Activated T-cell treated with anti-CD3 and anti-CD28 coated beads, Interleukin-2, amount 50 U/mL, for 4 hours (primary cell): ENCODE measurements around the gene PDE10A. TPM values are rescaled to one million over a fixed set of nuclear protein-coding genes. Genes with fewer than 3 reads are reported as not detected.

Experiments used
- ATAC-seq, 2 donors: fragments of 200-7000 bp; cut with Tn5 transposase; one replicate each; pipeline ENCODE4 v1.10.0; 2021
- DNase-seq: peaks from one replicate; pipeline ENCODE4 v3.0.0-alpha.2; 2020
- H3K27me3 Mint-ChIP-seq: one replicate; pipeline ENCODE4 v1.8.0; 2021; ENCODE audit warnings: low read depth, mixed read lengths
- H3K36me3 Mint-ChIP-seq: one replicate; pipeline ENCODE4 v1.8.0; 2022; ENCODE audit warnings: mixed read lengths; ENCODE audit not compliant: insufficient read depth
- H3K4me1 Mint-ChIP-seq: one replicate; pipeline ENCODE4 v1.8.0; 2021; ENCODE audit warnings: low read depth, mixed read lengths
- H3K4me3 Mint-ChIP-seq: one replicate; pipeline ENCODE4 v1.8.0; 2021; ENCODE audit warnings: mild to moderate bottlenecking, moderate library complexity, mixed read lengths
- H3K9me3 Mint-ChIP-seq: one replicate; pipeline ENCODE4 v1.8.0; 2021; ENCODE audit warnings: mixed read lengths
- total RNA-seq, 3 donors: library from RNA; stranded (reverse); gene quantifications; one replicate each; pipeline ENCODE4 v1.2.1, GENCODE V29; 2021

Gene PDE10A
- total RNA-seq, 3 donors from 2014 or later = 0.03 to 0.08 TPM; not detected in 1

DNA sequence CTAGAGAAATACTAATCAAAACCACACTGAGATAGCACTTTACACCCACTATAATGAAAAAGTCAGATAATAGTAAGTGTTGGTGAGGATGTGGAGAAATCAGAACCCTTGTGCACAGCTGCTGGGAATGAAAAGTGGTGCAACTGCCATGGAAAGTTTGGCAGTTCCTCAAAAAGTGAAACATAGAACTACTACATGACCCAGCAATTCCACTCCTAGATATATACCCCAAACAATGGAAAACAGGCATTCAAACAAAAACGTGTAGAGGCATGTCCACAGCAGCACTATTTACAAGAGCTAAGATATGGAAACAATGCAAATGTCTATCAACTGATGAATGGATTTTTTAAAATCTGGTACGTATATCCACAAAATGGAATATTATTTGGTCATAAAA is 236.1 kb downstream of the PDE10A start:
- no peaks in the 10 kb centered on the region for H3K27me3 Mint-ChIP-seq

DNA sequence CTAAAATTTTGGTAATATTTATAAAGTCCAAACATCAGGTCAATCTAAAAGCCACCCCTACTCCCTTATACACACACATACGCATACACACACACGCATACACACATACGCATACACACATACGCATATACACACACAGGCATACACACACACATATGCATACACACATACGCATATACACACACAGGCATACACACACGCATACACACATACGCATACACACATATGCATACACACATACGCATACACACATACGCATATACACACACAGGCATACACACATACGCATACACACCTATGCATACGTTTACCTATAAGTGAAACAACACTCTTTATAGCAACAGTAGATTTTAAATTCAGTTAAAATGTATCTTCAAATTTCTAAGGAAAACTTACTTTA is 240.8 kb downstream of the PDE10A start:
- no peak overlapping the region for H3K4me3 Mint-ChIP-seq
- no peaks in the 10 kb centered on the region for H3K36me3 Mint-ChIP-seq
- H3K27me3 Mint-ChIP-seq = no peaks in the 10 kb centered on the region
- H3K4me1 Mint-ChIP-seq = no peaks in the 10 kb centered on the region
- ATAC-seq (no peak), DNase-seq (no peak)
- no peaks in the 10 kb centered on the region for H3K9me3 Mint-ChIP-seq

More for the DNA sequence above, 236.1 kb downstream of the PDE10A start:
- ATAC-seq (no peak), DNase-seq (no peak)
- no peaks in the 10 kb centered on the region for H3K9me3 Mint-ChIP-seq
- H3K36me3 Mint-ChIP-seq = no peaks in the 10 kb centered on the region
- no peaks in the 10 kb centered on the region for H3K4me1 Mint-ChIP-seq
- H3K4me3 Mint-ChIP-seq = no peak overlapping the region

DNA sequence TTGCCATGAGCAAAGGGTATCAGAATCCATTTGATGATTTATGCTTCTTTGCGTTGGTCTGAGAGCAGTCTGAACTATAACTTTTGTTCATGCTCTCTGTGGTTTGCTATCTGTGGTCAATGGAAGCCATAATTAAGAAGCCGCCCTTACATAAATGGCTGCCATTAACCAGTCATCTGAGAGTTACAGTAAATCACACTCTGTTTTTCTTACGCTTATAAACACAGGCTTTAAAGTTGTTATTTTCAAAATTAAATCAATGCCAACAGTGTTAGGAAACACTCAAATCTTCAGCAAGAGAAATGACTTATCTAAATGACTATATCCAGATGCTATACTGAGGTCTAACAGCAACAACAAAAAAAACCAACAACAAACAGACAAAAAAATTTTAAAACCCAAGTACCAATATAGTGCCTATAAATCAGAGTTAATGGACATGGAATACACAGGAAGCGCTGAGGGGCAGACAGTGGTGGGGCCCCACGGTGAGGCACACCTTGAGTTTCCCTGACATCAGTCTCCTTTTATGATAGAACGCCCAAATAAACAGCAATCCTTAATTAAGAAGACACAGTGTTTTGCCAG is 245.7 kb downstream of the PDE10A start:
- Mint-ChIP-seq H3K4me3 (no peak overlapping the region), H3K36me3 (no peaks in the 10 kb centered on the region), H3K4me1 (no peaks in the 10 kb centered on the region), H3K9me3 (no peaks in the 10 kb centered on the region), H3K27me3 (no peaks in the 10 kb centered on the region)
- ATAC-seq = no peak
- no peak for DNase-seq

DNA sequence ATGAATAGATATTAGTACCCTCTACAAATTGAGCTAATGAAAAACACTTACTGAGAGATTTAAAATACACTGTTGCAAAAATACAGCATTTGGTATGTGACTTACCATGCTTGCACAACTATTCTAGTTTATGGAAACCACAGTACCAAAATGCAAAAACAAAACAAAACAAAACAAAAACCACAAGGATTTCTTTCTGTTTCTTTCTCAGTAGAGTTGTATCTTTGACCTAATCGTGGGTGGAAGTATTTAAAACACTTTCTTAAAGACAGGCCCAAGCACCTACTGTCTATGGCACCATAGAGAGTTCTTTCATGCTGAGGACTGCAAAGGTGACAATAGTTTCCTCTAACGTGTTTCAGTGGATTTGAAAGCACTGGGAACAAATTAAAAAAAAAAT is 258.3 kb downstream of the PDE10A start:
- ATAC-seq = no peak
- Mint-ChIP-seq H3K9me3 (no peaks in the 10 kb centered on the region), H3K4me1 (no peaks in the 10 kb centered on the region), H3K27me3 (no peaks in the 10 kb centered on the region), H3K36me3 (no peaks in the 10 kb centered on the region), H3K4me3 (no peak overlapping the region)
- DNase-seq = no peak

DNA sequence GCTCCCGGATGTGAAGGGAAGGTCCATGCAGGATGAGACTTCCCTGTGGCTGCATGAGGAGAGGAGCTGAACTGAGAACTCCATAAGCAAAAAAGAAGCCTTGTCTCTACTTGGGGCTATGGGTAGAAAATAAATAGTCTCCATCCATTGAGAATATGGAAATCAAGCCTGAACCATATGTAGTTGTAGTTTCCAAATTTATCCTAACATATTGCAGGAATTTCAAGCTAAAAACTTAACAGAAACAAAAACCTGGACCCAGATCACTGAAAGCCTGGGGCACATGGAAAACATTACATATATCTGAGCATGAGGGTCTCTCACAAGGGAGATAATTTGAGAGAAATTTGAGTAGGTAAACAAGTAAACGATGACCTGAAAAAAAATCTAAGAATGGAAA is 258.7 kb downstream of the PDE10A start:
- Mint-ChIP-seq H3K9me3 (no peaks in the 10 kb centered on the region), H3K36me3 (no peaks in the 10 kb centered on the region), H3K4me3 (no peak overlapping the region), H3K27me3 (no peaks in the 10 kb centered on the region), H3K4me1 (no peaks in the 10 kb centered on the region)
- no peak for DNase-seq
- ATAC-seq = no peak

DNA sequence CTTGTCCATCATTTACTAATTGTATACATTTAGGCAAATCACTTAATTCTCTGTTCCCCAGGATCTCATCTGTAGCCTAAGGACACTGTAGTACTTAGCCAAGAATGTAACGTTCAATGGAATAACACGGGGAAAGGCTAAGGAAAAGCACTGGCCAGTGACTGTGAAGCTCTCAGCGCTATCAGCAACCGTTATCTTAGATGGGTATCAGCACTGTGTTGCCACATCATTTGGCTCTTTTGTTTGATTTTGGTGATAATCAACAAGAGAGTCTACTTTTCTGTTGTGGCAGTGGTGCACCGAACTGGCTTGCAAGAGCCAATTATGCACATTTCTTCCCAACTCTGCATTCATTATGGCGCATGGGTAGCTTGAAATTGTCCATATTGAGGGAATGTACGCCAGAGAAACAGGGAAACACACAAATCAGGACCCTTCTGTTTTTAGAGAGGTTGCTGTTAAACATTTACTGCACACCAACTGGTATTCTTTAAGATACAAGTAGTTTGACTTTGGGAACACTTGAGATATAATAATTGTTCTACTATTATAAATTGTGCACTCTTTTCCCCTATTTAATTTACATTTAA is 259.9 kb downstream of the PDE10A start:
- Mint-ChIP-seq H3K27me3 (no peaks in the 10 kb centered on the region), H3K4me1 (no peaks in the 10 kb centered on the region), H3K4me3 (no peak overlapping the region), H3K9me3 (no peaks in the 10 kb centered on the region), H3K36me3 (no peaks in the 10 kb centered on the region)
- no peak for ATAC-seq
- DNase-seq = no peak

DNA sequence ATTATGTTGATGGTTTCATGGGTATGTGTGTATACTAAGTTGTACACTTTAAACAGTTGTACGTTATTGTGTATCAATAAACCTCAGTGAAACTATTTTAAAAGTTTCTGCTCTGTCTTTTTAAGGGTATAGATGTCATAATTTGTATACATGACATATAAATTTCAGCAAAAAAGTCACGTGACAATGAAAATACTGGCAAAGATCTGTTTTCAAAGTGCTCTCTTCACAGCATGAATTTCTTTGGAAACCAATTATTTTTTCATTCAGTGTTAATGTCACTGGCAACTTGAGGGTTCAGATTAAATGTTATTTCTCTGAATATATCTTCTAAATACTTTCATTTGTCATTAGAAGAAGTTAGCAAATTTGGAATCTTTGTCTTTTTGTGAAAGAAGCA is 261.9 kb downstream of the PDE10A start:
- H3K4me1 Mint-ChIP-seq = no peaks in the 10 kb centered on the region
- no peak overlapping the region for H3K4me3 Mint-ChIP-seq
- no peaks in the 10 kb centered on the region for H3K27me3 Mint-ChIP-seq
- H3K36me3 Mint-ChIP-seq = no peaks in the 10 kb centered on the region
- no peak for DNase-seq
- ATAC-seq = no peak
- H3K9me3 Mint-ChIP-seq = no peaks in the 10 kb centered on the region

DNA sequence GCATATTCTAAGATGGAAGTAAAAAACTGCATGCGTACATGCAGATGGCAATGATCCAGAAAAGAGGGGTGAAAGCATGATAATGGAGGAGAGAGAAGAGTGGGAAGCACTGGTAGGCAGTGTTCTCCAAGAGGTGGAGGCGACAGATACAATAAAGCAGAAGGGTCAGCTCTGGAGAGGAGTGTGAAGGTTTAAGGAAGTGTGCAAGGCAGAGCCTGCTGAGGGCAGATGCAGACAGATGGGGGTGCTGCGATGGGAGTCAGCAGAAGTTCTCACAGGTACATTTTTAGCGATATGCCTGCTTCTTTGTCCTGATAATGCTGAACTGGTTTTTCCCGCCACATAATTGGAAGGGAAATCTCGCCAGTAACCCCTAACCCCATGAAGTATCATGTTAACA is 272.6 kb downstream of the PDE10A start:
- no peak for ATAC-seq
- H3K4me3 Mint-ChIP-seq = no peak overlapping the region
- H3K27me3 Mint-ChIP-seq = no peaks in the 10 kb centered on the region
- peaks cover 11% of the 10 kb centered on the region for H3K9me3 Mint-ChIP-seq
- no peak for DNase-seq
- H3K4me1 Mint-ChIP-seq = no peaks in the 10 kb centered on the region
- no peaks in the 10 kb centered on the region for H3K36me3 Mint-ChIP-seq

DNA sequence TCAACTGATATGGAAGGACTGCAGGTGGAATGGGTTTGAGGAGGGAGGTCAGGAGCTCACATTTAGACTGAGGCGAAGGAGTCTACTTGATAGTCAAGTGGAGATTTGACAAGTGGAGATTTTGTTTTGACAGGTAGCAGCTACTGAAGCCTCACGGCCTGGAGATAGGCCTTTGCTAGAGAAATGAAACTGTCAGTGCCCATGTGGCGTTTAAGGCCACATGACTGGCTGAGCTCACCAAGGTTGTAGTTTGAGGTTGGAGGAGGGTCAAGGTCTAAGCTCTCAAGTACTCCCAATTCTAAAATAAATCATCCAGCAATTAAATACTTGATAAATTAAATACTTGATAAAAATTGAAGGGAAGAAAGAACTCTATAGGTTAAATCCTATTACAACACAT is 273.5 kb downstream of the PDE10A start:
- no peak for ATAC-seq
- Mint-ChIP-seq H3K9me3 (peaks cover 11% of the 10 kb centered on the region), H3K27me3 (no peaks in the 10 kb centered on the region), H3K4me3 (no peak overlapping the region), H3K4me1 (no peaks in the 10 kb centered on the region), H3K36me3 (no peaks in the 10 kb centered on the region)
- DNase-seq = no peak

DNA sequence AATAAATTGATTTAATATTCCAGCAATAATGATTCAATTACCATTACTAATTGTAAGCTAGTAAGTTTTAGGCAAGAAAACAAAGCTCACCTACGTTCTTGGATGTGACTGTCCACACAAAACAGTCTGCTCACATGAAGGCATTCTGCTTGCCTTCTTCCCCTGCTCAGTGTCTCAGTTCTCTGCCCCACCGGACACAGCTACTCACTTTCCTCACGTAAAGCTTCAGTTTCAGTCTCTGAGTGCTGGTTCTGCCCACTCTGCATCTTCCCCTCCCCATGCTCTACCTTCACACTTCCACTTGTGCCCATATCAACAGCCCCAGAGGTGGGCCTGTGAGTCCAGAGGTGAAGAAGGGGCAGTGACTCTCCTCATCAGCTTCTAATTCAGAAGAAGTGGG is 279.7 kb downstream of the PDE10A start:
- Mint-ChIP-seq H3K4me1 (no peaks in the 10 kb centered on the region), H3K4me3 (no peak overlapping the region), H3K9me3 (peaks cover 11% of the 10 kb centered on the region), H3K36me3 (no peaks in the 10 kb centered on the region), H3K27me3 (no peaks in the 10 kb centered on the region)
- ATAC-seq (no peak), DNase-seq (no peak)

DNA sequence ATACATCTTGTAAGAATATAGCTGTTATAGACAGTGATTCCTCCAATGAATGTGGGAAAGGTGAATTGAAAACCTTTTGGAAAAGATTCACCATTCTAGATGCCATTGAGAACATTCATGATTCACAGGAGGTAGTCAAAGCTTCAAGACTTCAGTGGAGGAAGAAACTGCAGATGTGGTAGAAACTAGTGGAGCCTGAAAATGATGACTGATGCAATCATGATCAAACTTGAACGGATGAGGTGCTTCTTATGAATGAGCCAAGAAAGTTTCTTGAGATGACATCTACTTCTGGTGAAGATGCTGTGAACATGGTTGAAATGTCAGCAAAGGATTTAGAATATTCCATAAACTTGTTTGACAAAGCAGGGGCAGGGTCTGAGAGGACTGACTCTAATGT is 286.9 kb downstream of the PDE10A start:
- Mint-ChIP-seq H3K4me3 (no peak overlapping the region), H3K9me3 (no peaks in the 10 kb centered on the region), H3K27me3 (no peaks in the 10 kb centered on the region), H3K4me1 (no peaks in the 10 kb centered on the region), H3K36me3 (no peaks in the 10 kb centered on the region)
- DNase-seq (no peak), ATAC-seq (no peak)

DNA sequence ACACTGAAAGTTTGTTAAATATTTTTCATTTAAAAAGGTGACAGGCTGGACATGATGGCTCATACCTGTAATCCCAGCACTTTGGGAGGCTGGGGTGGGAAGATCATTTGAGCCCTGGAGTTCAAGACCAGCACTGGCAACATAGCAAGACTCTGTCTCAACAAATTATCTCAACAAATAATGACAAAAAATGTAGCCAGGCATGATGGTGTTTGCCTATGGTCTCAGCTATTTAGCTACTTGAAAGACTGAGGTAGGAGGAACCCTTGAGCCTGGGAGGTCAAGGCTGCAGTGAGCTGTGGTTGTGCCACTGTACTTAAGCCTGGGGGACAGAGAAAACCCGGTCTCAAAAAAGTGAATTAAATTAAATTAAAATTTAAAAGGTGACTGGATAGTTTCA is 297.7 kb downstream of the PDE10A start:
- no peaks in the 10 kb centered on the region for H3K36me3 Mint-ChIP-seq
- no peak for ATAC-seq
- no peaks in the 10 kb centered on the region for H3K27me3 Mint-ChIP-seq
- H3K4me1 Mint-ChIP-seq = no peaks in the 10 kb centered on the region
- no peak for DNase-seq
- H3K4me3 Mint-ChIP-seq = no peak overlapping the region
- H3K9me3 Mint-ChIP-seq = peaks cover 8% of the 10 kb centered on the region

DNA sequence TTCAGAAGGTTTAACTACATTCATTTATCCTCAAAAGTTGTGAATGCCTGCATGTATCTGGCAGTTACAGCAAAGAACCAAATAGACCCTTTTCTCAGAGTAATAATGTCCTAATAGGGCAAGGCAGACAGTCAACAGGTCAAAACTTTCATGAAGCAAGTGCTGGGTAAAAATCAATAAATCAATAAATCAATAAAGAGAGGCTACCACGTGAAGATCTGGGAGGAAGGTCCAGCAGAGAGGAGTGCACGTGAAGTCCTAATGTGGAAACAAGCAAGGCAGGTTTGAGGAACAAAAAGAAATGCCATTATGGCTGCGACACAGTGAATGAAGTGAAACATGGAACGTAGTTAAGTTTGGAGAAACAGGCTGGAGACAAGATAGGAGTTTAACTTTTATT is 317.3 kb downstream of the PDE10A start:
- no peak for DNase-seq
- H3K27me3 Mint-ChIP-seq = no peaks in the 10 kb centered on the region
- H3K4me1 Mint-ChIP-seq = no peaks in the 10 kb centered on the region
- H3K36me3 Mint-ChIP-seq = no peaks in the 10 kb centered on the region
- H3K4me3 Mint-ChIP-seq = no peak overlapping the region
- no peak for ATAC-seq
- peaks cover 22% of the 10 kb centered on the region for H3K9me3 Mint-ChIP-seq

DNA sequence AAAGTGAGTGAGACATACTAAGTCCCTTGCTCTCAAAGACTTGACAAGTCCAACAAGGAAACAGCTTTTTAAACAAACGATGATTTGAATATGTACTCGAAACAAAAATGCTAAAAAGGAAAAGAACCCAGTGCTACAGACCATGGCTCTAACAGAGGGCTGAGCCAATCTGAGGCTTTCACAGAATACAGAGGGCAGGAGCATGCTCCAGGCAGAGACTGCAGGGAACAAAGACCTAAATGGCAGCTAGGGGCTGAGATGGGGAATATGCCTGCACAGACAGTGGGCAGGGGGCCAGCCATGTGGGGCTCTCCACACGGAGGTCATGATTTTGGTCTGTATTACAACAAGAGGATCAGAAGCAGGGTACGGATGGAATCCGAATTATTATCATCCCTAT is 322.5 kb downstream of the PDE10A start:
- Mint-ChIP-seq H3K4me3 (no peak overlapping the region), H3K36me3 (no peaks in the 10 kb centered on the region), H3K27me3 (no peaks in the 10 kb centered on the region), H3K9me3 (peaks cover 13% of the 10 kb centered on the region), H3K4me1 (no peaks in the 10 kb centered on the region)
- no peak for ATAC-seq
- no peak for DNase-seq

DNA sequence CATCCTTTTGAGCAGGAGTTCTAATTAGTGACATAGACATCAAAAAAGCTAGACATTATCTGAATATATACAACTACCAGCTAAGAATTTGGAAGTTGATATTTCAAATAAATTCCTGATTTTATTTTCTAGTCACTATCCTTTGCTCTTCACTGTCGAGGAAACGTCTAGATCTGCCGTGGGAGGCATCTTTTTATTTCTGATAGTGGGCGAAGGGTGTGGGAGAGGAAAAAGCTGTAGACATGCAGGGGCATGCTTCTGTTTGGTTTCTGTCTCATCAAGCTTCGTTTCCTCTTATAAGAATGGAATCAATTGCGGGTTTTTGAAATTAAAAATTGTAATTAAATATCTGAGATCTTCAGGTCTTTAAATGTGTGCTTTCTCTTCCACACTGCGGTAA is 337.4 kb downstream of the PDE10A start:
- no peaks in the 10 kb centered on the region for H3K4me1 Mint-ChIP-seq
- ATAC-seq (no peak), DNase-seq (no peak)
- H3K9me3 Mint-ChIP-seq = peaks cover 11% of the 10 kb centered on the region
- H3K27me3 Mint-ChIP-seq = no peaks in the 10 kb centered on the region
- no peaks in the 10 kb centered on the region for H3K36me3 Mint-ChIP-seq
- H3K4me3 Mint-ChIP-seq = no peak overlapping the region
